ENCODE data around the gene B3GAT1. TPM values are rescaled to one million over a fixed set of nuclear protein-coding genes. Genes with fewer than 3 reads are reported as not detected.

Gene B3GAT1
- total RNA-seq, 1 donor from 2014 or later = 1.2 TPM

DNA sequence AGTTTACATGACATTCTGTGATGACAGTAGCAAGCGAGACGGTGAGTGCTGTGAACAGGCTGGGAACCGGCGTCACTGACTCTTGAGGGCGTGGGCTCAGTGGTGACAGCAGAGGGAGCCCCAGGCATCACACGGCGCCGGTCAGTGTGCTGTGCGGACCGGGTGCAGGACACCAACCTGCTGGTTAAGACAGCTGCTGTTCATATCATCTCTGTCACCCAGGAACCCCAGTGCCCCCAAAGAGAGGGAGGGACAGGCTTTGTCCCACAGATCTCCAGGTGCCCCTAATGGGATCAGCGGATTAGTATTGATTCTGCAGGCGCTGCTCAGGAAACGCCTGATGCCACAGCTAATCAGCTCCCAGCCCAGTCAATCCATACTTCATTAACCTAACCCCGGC is 18.4 kb downstream of the B3GAT1 start:
- intact Hi-C loops (cut with micrococcal nuclease) = no loop called here

- intact Hi-C loops (cut with micrococcal nuclease) = no loop called here
These were observed 19.0 kb downstream of the B3GAT1 start for GRCh38 chr11:134392953-134393615.

- intact Hi-C loops (cut with micrococcal nuclease) = no loop called here
These were observed 20.4 kb downstream of the B3GAT1 start for GRCh38 chr11:134391656-134392055.

- intact Hi-C loops (cut with micrococcal nuclease) = no loop called here
These were observed 21.1 kb downstream of the B3GAT1 start for GRCh38 chr11:134390706-134391569.

GRCh38 chr11:134389464-134390180 is 22.4 kb downstream of the B3GAT1 start:
- intact Hi-C loops (cut with micrococcal nuclease) = no loop called here

- intact Hi-C loops (cut with micrococcal nuclease) = no loop called here
These were observed 23.5 kb downstream of the B3GAT1 start for GRCh38 chr11:134388590-134388989.

DNA sequence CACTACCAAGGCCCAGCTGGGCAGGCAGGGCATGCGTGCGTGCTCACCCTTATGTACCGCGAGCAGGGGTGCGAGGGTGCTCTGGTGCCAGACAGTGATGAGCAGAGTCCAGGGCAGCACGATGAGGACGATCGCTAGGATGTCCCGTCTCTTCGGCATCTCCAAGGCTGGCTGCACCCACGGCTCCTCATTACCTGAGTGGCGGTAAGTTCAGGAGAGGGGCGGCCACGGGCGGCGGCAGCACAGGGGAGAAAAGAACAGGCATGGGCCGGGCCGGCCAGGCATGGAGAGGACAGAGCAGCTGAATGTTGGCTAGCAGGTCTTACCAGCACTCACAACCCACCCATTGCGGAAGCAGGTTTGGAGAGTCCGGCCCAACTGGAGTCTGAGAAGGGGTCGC is 24.5 kb downstream of the B3GAT1 start:
- intact Hi-C loops (cut with micrococcal nuclease) = no loop called here

DNA sequence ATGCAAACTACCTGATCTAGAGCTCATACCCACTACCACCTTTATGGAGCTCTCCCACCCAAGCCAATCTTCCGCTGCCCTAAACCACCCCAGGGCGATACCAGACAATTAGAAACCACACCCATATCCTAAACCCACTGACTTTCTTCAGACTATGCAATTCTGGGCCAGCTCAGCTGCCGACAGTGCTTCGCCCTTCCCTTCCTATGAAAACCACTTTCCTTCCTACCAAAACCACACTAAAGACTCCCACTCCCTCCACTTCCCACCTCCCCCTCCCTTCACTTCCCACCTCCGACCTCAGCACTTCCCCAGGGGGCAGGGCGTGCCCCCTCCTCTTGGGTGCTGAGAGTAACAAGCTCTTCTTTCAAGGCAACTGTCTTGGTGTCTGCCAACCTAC is 25.1 kb downstream of the B3GAT1 start:
- intact Hi-C loops (cut with micrococcal nuclease) = no loop called here

- intact Hi-C loops (cut with micrococcal nuclease) = no loop called here
These were observed 26.1 kb downstream of the B3GAT1 start for GRCh38 chr11:134385774-134386565.

GRCh38 chr11:134385171-134385570 is 26.9 kb downstream of the B3GAT1 start:
- intact Hi-C loops (cut with micrococcal nuclease) = no loop called here

DNA sequence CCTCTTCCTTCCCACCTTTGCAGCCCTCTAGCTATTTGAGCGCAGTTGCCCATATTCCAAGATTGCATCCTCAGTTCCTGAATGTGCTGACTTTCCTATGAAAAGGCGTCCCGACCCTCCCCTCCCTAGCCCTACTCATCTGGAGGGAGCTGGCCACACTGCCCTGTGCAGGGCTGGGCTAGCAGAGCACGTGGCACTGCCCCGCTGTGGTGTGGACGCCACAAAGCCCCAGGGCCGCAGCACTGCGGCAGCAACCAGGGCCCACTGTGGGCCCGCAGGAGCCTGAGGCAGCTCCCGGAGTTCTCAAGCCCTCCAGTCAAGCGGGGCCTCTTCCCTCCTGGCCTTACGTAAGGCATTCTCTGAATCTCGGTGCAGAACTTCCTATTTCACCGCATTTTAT is 27.6 kb downstream of the B3GAT1 start:
- intact Hi-C loops (cut with micrococcal nuclease) = no loop called here

GRCh38 chr11:134383576-134384221 is 28.3 kb downstream of the B3GAT1 start:
- intact Hi-C loops (cut with micrococcal nuclease) = no loop called here

- intact Hi-C loops (cut with micrococcal nuclease) = no loop called here
These were observed 29.2 kb downstream of the B3GAT1 start for GRCh38 chr11:134382830-134383229.

DNA sequence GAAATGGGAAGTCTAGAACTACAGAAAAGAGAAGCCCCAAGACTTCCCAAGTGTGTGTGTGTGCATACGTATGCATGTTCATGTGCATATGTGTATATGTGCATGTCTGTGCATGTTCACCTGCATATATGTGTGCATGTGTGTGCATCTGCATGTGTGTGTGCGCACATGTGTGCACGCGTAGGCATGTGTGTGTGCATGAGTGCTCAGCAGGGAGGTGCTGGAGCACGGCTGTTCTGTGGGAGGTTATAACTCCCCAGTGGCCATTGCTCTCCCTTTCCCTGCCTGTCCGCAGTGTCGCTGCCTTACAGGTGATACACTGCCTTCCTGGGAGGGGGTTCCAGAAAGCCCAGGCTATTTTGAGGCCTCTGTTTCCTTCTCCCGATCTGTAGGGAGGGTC is 29.8 kb downstream of the B3GAT1 start:
- intact Hi-C loops (cut with micrococcal nuclease) = no loop called here

GRCh38 chr11:134380785-134381184 is 31.3 kb downstream of the B3GAT1 start:
- intact Hi-C loops (cut with micrococcal nuclease) = no loop called here

GRCh38 chr11:134380229-134380628 is 31.8 kb downstream of the B3GAT1 start:
- intact Hi-C loops (cut with micrococcal nuclease) = no loop called here

DNA sequence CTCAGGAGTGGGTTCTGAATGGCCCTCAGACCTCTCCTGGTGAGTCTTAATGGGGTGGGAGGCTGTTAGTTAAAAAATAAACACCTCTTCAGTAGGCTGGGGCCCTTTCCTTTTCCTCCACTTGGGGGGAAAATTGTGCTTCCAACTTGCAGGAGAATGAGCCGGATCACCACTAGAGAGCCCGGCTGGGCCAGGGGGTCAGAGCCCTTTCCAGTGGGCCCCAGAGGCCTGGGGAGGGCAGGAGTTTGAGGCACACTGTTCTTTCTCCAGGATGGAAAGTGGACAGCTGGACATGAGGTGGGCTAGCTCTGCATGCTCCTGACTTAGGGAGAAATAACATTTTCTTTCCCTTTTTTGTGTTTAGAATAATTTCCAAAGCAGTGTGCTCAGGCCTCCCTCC is 32.8 kb downstream of the B3GAT1 start:
- intact Hi-C loops (cut with micrococcal nuclease) = no loop called here

DNA sequence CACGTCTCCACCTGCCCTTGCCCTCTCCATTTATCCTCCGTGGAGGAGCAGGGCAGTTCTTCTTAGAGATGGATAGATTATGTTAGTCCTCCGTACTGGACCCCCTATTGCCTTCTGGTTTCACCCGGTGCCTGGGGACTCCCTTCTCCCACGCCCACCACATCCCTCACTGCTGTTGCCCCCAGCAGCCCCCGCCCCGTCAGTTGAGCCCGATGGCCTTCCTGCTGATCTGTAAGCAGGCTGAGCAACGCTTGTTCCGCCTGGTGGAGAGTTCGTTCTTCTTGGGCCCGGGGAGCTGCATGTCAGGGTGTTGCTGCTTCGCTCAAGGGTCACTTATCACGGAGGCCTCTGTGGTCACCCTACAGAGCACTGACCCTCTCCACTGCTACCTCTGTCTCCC is 34.2 kb downstream of the B3GAT1 start:
- intact Hi-C loops (cut with micrococcal nuclease) = no loop called here

DNA sequence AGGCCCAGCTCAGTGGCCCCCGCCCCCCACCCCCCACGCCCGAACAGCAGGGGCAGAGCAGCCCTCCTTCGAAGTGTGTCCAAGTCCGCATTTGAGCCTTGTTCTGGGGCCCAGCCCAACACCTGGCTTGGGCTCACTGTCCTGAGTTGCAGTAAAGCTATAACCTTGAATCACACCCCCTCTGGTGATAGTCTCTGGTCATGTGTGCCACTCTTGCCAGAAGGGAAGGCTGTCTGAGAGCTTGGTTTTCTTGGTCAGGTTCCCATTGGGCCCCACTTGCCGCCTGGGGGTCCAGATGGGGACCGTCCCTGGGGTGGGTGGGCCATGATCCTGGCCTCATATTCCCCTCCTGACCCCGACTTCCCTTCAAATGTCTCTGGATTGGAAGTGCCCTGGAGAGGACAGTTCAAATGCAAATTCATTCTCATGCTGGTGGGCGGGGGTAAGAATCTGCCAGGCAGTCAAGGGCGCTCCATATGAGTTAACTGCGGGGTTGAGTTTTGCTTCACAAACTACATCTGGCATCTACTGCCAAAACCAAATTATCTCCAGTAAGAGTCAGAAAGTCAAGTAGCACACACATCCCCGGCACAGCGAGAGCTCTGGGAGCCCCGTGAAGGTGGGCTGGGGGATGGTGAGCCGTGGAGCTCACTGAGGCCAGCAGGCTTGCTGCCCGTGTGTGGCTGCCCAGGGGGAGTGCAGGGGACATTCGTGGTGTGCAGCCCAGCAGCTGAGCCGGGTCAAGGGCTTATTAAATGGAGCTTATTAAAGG is 35.7 kb downstream of the B3GAT1 start:
- intact Hi-C loops (cut with micrococcal nuclease) = no loop called here

Data from T-helper 1 cell treated with Interleukin-12 subunit alpha and Interleukin-12 subunit beta and Interleukin-4 antibody, amounts not matched to agents 30 ng/mL and 1 ng/mL, for 36 hours (primary cell).